Stomach (tissue), 4 donors: ENCODE results near the gene MYD88.

ENCODE experiments used
- POLR2A ChIP-seq, 4 donors: fragments of 450-650 bp; IDR thresholded peaks; one replicate each; pipeline ENCODE4 v1.6.1; 2016; ENCODE audit warnings: antibody characterized with exemption in 4 of 4, control low read depth in 2 of 4, mild to moderate bottlenecking in 1 of 4, moderate library complexity in 1 of 4
- TF ChIP-seq, protein P1 (sequence below), 7 experiments: fragments of 450-650 bp in 4 of 7; fragments of 200-600 bp in 3 of 7; sonication (generic) in 3 of 7; IDR thresholded peaks; one replicate each; pipeline ENCODE4 v1.5.1; 2016 to 2019; ENCODE audit warnings: antibody characterized with exemption in 7 of 7, control low read depth in 2 of 7, mild to moderate bottlenecking in 1 of 7

DNA sequence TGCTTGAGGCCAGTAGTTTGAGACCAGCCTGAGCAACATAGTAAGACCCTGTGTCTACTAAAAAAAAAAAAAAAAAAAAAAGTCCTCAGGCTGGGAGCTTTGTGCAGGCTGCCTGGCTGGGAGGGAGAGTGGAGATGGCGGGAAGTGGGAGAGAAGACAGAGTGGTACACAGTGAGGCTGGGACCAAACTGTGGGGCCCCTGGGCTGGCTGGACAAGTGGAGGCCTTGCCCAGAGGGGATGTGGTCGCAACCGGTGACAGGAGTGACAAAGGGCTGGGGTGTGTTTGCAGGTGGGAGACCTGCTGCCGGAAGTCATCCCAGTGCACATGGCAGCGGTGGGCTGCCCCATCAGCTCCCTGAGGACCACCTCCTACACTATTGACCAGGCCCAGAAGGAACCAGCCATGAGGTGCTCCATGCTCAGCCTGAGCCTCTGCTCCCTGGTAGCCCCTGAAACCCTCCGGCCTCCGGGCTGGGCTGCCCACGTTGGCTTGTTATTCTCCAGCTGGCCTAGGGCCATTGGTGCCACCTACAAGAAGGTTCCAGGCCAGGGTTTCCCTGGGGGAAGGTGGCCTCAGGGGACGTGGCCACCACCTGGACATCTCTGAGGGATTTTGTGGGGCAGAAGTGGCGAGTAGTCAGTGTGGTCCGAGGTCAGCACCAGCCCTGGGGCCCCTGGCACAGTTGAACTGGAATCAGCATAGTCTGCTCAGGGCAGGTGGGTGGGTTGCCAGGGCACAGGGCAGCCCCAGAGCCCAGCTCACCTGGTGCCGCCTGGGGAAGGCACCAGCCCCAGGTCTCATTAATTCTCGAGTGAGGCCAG, 24.2 kb upstream of the MYD88 start:
- TF ChIP-seq, protein P1, sequence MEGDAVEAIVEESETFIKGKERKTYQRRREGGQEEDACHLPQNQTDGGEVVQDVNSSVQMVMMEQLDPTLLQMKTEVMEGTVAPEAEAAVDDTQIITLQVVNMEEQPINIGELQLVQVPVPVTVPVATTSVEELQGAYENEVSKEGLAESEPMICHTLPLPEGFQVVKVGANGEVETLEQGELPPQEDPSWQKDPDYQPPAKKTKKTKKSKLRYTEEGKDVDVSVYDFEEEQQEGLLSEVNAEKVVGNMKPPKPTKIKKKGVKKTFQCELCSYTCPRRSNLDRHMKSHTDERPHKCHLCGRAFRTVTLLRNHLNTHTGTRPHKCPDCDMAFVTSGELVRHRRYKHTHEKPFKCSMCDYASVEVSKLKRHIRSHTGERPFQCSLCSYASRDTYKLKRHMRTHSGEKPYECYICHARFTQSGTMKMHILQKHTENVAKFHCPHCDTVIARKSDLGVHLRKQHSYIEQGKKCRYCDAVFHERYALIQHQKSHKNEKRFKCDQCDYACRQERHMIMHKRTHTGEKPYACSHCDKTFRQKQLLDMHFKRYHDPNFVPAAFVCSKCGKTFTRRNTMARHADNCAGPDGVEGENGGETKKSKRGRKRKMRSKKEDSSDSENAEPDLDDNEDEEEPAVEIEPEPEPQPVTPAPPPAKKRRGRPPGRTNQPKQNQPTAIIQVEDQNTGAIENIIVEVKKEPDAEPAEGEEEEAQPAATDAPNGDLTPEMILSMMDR (IDR thresholded peaks at IDR 0.05): no peak
- no peak for TF ChIP-seq POLR2A (IDR thresholded peaks at IDR 0.05)
